Measurements from ENCODE around the gene SAP30BP.
A peak's percentile ranks its signal among the peaks of the same experiment; 100 is the strongest.
"Not testable (repeated sequence)": the region's sequence is repeated elsewhere in the genome, so short reads cannot be mapped to it uniquely, and the experiment has no call there.

SAP30BP gene

GRCh38 chr17:75634376-75634740, 32.8 kb upstream of the SAP30BP start:
- DNase-seq, result no peak

- DNase-seq, result no peak
Observed at GRCh38 chr17:75634754-75635609, 32.2 kb upstream of the SAP30BP start.

- no peak for DNase-seq
Observed at GRCh38 chr17:75635610-75636202, 31.4 kb upstream of the SAP30BP start.

- DNase-seq, result no peak
Observed at GRCh38 chr17:75636381-75637142, 30.6 kb upstream of the SAP30BP start.

GRCh38 chr17:75637143-75637538, 30.0 kb upstream of the SAP30BP start:
- DNase-seq, result no peak

GRCh38 chr17:75637551-75637950, 29.6 kb upstream of the SAP30BP start:
- DNase-seq, result no peak

GRCh38 chr17:75638039-75638438, 29.1 kb upstream of the SAP30BP start:
- not testable (repeated sequence) for DNase-seq

- DNase-seq, result no peak
Observed at GRCh38 chr17:75638893-75639292, 28.2 kb upstream of the SAP30BP start.

- DNase-seq, result no peak
Observed at GRCh38 chr17:75639327-75639726, 27.8 kb upstream of the SAP30BP start.

- DNase-seq, result no peak
Observed at GRCh38 chr17:75639771-75640555, 27.2 kb upstream of the SAP30BP start.

- no peak for DNase-seq
Observed at GRCh38 chr17:75640556-75641119, 26.5 kb upstream of the SAP30BP start.

- DNase-seq, result no peak
Observed at GRCh38 chr17:75641343-75641742, 25.8 kb upstream of the SAP30BP start.

GRCh38 chr17:75642182-75642783, 24.9 kb upstream of the SAP30BP start:
- no peak for DNase-seq

GRCh38 chr17:75642784-75643642, 24.1 kb upstream of the SAP30BP start:
- no peak for DNase-seq

GRCh38 chr17:75643643-75644017, 23.5 kb upstream of the SAP30BP start:
- no peak for DNase-seq

GRCh38 chr17:75645501-75645888, 21.6 kb upstream of the SAP30BP start:
- peak; percentile 63 for DNase-seq

GRCh38 chr17:75645889-75646637, 21.1 kb upstream of the SAP30BP start:
- DNase-seq, result no peak

GRCh38 chr17:75646638-75646992, 20.5 kb upstream of the SAP30BP start:
- no peak for DNase-seq

GRCh38 chr17:75647061-75647460, 20.1 kb upstream of the SAP30BP start:
- no peak for DNase-seq

- no peak for DNase-seq
Observed at GRCh38 chr17:75647921-75648320, 19.2 kb upstream of the SAP30BP start.

- no peak for DNase-seq
Observed at GRCh38 chr17:75649687-75650086, 17.5 kb upstream of the SAP30BP start.

Measured in NCI-H187 treated with DMSO at 0.1 percent for 48 hours (cell line).